GM12878 (cell line): Measurements from ENCODE around the gene KRT7. TPM values are rescaled to one million over a fixed set of nuclear protein-coding genes. Genes with fewer than 3 reads are reported as not detected.

Experiments
- ATAC-seq: fragments of 200-7000 bp; cut with Tn5 transposase; 3 replicates; pipeline ENCODE4 v1.9.1; 2020; ENCODE audit warnings: mild to moderate bottlenecking, moderate library complexity
- BruUV-seq: library from RNA; stranded (reverse); fragments of 400-500 nt; replicated peaks from 2 replicates; lab custom pipeline; 2021; lab: Mats Ljungman, UMichigan
- CTCF ChIA-PET: fragments of 300-600 bp; sonication (Branson Sonifier 250); formaldehyde crosslinking; extraction: SDS; loops from one replicate; lab custom pipeline; 2021; ENCODE audit warnings: inconsistent platforms; lab: Yijun Ruan, JAX
- POLR2A ChIA-PET: fragments of 350-600 bp; formaldehyde crosslinking; extraction: SDS; loops from one replicate; lab custom pipeline; 2021; ENCODE audit warnings: inconsistent platforms; lab: Charles Lee
- RAD21 ChIA-PET: fragments of 300-600 bp; sonication (Branson Sonifier 250); formaldehyde crosslinking; loops from one replicate; lab custom pipeline; 2023; ENCODE audit warnings: antibody characterized with exemption; ENCODE audit not compliant: unreplicated experiment; lab: Charles Lee
- SMC1A ChIA-PET: fragments of 300-600 bp; sonication (Branson Sonifier 250); formaldehyde crosslinking; loops from one replicate; lab custom pipeline; 2023; ENCODE audit not compliant: unreplicated experiment, uncharacterized antibody; lab: Charles Lee
- DNase-seq: peaks from one replicate; pipeline ENCODE4 v3.0.0-alpha.2; 2011; ENCODE audit warnings: low read depth, low spot score
- FAIRE-seq: peaks from 3 replicates; lab custom pipeline; 2011; peaks lifted over from hg19 to GRCh38; lab: Jason Lieb, UNC
- H2AFZ ChIP-seq: 2 replicates; pipeline ENCODE4 v1.6.0; 2011; ENCODE audit warnings: low read depth, low read length, control low read depth; ENCODE audit not compliant: control insufficient read depth
- H3K27ac ChIP-seq: 2 replicates; pipeline ENCODE4 v1.5.1; 2011; ENCODE audit warnings: control low read depth; ENCODE audit not compliant: control insufficient read depth, insufficient read depth
- H3K27me3 ChIP-seq, 2 experiments: replicated peaks in 1 of 2; 2 replicates each; pipeline versions ENCODE4 v1.6.0 to v1.6.1; 2011; ENCODE audit warnings: low read length in 1 of 2; ENCODE audit not compliant: control insufficient read depth in 2 of 2, insufficient read depth in 2 of 2
- H3K36me3 ChIP-seq, 2 experiments: 2 replicates each; pipeline ENCODE4 v1.5.1; 2011; ENCODE audit warnings: low read length in 1 of 2; ENCODE audit not compliant: control insufficient read depth in 2 of 2, insufficient read depth in 2 of 2
- H3K4me1 ChIP-seq: 2 replicates; pipeline ENCODE4 v1.6.1; 2011; ENCODE audit warnings: mild to moderate bottlenecking, low read length, moderate library complexity, mixed read lengths; ENCODE audit not compliant: control insufficient read depth, insufficient read depth
- H3K4me2 ChIP-seq: 2 replicates; pipeline ENCODE4 v1.6.0; 2011; ENCODE audit warnings: control low read depth; ENCODE audit not compliant: control insufficient read depth, insufficient read depth
- H3K4me3 ChIP-seq: fragments of 200-600 bp; sonication (generic); 2 replicates; pipeline ENCODE4 v1.5.1; 2016
- H3K79me2 ChIP-seq: 2 replicates; pipeline ENCODE4 v1.6.0; 2011; ENCODE audit warnings: low read length; ENCODE audit not compliant: control insufficient read depth, insufficient read depth
- H3K9ac ChIP-seq: 2 replicates; pipeline ENCODE4 v1.8.0; 2011; ENCODE audit warnings: low read length, control low read depth, mixed read lengths; ENCODE audit not compliant: control insufficient read depth, insufficient read depth
- H3K9me3 ChIP-seq: replicated peaks from 3 replicates; pipeline ENCODE4 v1.5.1; 2011; ENCODE audit warnings: mild to moderate bottlenecking, low read length; ENCODE audit not compliant: control insufficient read depth, insufficient read depth
- H4K20me1 ChIP-seq: 2 replicates; pipeline ENCODE4 v1.6.0; 2011; ENCODE audit not compliant: control insufficient read depth, insufficient read depth
- CTCF ChIP-seq, 3 experiments: IDR thresholded peaks in 2 of 3; conservative IDR thresholded peaks in 1 of 3; 2 replicates each; pipeline ENCODE4 v1.5.1; 2011; ENCODE audit warnings: low read depth in 3 of 3, low read length in 3 of 3, mild to moderate bottlenecking in 3 of 3, control low read depth in 2 of 3, moderate library complexity in 2 of 3, inconsistent platforms in 1 of 3, mixed read lengths in 1 of 3; ENCODE audit not compliant: control insufficient read depth in 2 of 3, insufficient read depth in 1 of 3; ENCODE audit errors: extremely low read depth in 1 of 3
- POLR2AphosphoS5 ChIP-seq: IDR thresholded peaks from 2 replicates; pipeline ENCODE4 v1.6.1; 2011; ENCODE audit warnings: mild to moderate bottlenecking, low read length, inconsistent platforms
- RUNX3 ChIP-seq: IDR thresholded peaks from 2 replicates; pipeline ENCODE4 v1.6.1; 2012; ENCODE audit warnings: low read length, inconsistent platforms
- SIX5 ChIP-seq: IDR thresholded peaks from 2 replicates; pipeline ENCODE4 v1.6.1; 2011; ENCODE audit warnings: mild to moderate bottlenecking, low read depth, low read length, moderate library complexity; ENCODE audit not compliant: severe bottlenecking
- SP1 ChIP-seq: IDR thresholded peaks from one replicate; pipeline ENCODE4 v1.6.1; 2011; ENCODE audit warnings: low read depth, low read length
- STAT1 ChIP-seq: fragments of 450-650 bp; conservative IDR thresholded peaks from 2 replicates; pipeline ENCODE4 v1.6.1; 2014; ENCODE audit warnings: antibody characterized with exemption, mild to moderate bottlenecking
- TAF1 ChIP-seq: IDR thresholded peaks from 2 replicates; pipeline ENCODE4 v1.6.1; 2011; ENCODE audit warnings: mild to moderate bottlenecking, low read depth, low read length, borderline replicate concordance
- ZNF592 ChIP-seq: fragments of 450-650 bp; IDR thresholded peaks from 2 replicates; pipeline ENCODE4 v1.6.1; 2017; ENCODE audit warnings: mild to moderate bottlenecking, moderate library complexity
- WGBS: methylation state at CpG from one replicate; pipeline ENCODE4 v1.1.6; 2016; ENCODE audit warnings: low lambda C conversion rate; ENCODE audit not compliant: insufficient replicate concordance, insufficient coverage; ENCODE audit errors: missing lambda C conversion rate; 5-methylcytosine and 5-hydroxymethylcytosine counted together
- in situ Hi-C: fragments of 300-500 bp; cut with MboI; formaldehyde crosslinking; loops from 9 replicates; pipeline ENCODE4 v1.14.3; 2018; ENCODE audit warnings: mixed read lengths
- intact Hi-C: fragments of 100-400 bp; cut with micrococcal nuclease; formaldehyde crosslinking; loops from one replicate; pipeline ENCODE4 v1.14.2; 2022; ENCODE audit not compliant: unreplicated experiment
- polyA plus RNA-seq, 11 experiments: library from polyadenylated mRNA; depleted of rRNA in 4 of 11; unstranded in 6 of 11; stranded (reverse) in 5 of 11; fragments of >200 nt; fragmentation: Nextera tagmentation in 4 of 11; fragmentation: Illumina TruSeq in 1 of 11; extraction: Ambion mirVana in 4 of 11; extraction: Trizol in 1 of 11; gene quantifications; 1 replicate in 1 of 11; 2 replicates in 10 of 11; pipeline versions ENCODE4 v1.2.1 to v1.2.3, GENCODE V29; 2011 to 2016; ENCODE audit warnings: inconsistent platforms in 2 of 11, missing spikeins in 2 of 11, low read depth in 1 of 11
- total RNA-seq, 4 experiments: library from RNA; depleted of rRNA in 3 of 4; stranded (reverse); fragments of >200 nt in 3 of 4; fragmentation: Illumina TruSeq in 1 of 4; extraction: Trizol in 1 of 4; gene quantifications; 2 replicates each; pipeline versions ENCODE4 v1.2.1 to v1.2.3, GENCODE V29; 2013 to 2021

The KRT7 gene
- total and polyA plus RNA-seq, 10 of the 15 experiments (the other 5 are each of a cell fraction or from before 2014, with no cell fraction given), result 0.90 to 18.7 (median 4.8) TPM

- DNase-seq (no peak), ATAC-seq (no peak), FAIRE-seq (no peak)
- BruUV-seq, result no TSS peak
- Histone ChIP-seq H3K4me1 (peaks cover 22% of the 10 kb centered on the region), H2AFZ (no peak overlapping the region), H4K20me1 (no peaks in the 10 kb centered on the region), H3K36me3 (no peaks in the 10 kb centered on the region), H3K27ac (no peak overlapping the region), H3K79me2 (no peaks in the 10 kb centered on the region; the same call in 1 of the 2 replicates), H3K27me3 (no peaks in the 10 kb centered on the region), H3K4me2 (no peak overlapping the region), H3K9me3 (no peaks in the 10 kb centered on the region), H3K9ac (no peak overlapping the region), H3K4me3 (no peak overlapping the region)
- in situ Hi-C loops (no loop called here), intact Hi-C loops (no loop called here)
- ChIA-PET CTCF (interaction anchor here (0.6 to 5.1 kb wide), 6 partner anchors 13 to 217 kb away, joined by 3 to 42 read pairs (median 6); no protein-coding TSS in a partner anchor), RAD21 (interaction anchor here (0.6 to 1.9 kb wide), 2 partner anchors 36 to 764 kb away, joined by 3 to 8 read pairs; partner anchors contain the start of gene EIF4B), POLR2A (no interaction called here), SMC1A (no interaction called here)
- TF ChIP-seq POLR2AphosphoS5 (no peak), STAT1 (no peak), SP1 (no peak), CTCF (IDR thresholded peaks at IDR 0.05 in 2 of 3, conservative IDR thresholded peaks at IDR 0.05 in 1 of 3; ENCODE audit: control insufficient read depth in 2 of 3, extremely low read depth in 1 of 3, insufficient read depth in 1 of 3, low read depth in 3 of 3, low read length in 3 of 3) (no peak), ZNF592 (no peak), SIX5 (no peak), RUNX3 (no peak), TAF1 (no peak)
- 80% methylated on average over 11 of the region's 11 CpGs for WGBS
Measured at GRCh38 chr12:52242442-52243258, 9.6 kb downstream of the KRT7 start.
